Hepatocyte (in vitro differentiated cells): ENCODE data around the gene ZNF746. TPM values are rescaled to one million over a fixed set of nuclear protein-coding genes. Genes with fewer than 3 reads are reported as not detected.

ENCODE experiments used
- DNase-seq: peaks from one replicate; pipeline ENCODE4 v3.0.0-alpha.2; 2016; ENCODE audit warnings: low spot score
- H2AFZ ChIP-seq: fragments of 200-600 bp; sonication (generic); 2 replicates; pipeline ENCODE4 v1.6.0; 2016; ENCODE audit warnings: antibody characterized with exemption, mild to moderate bottlenecking
- H3K27ac ChIP-seq: fragments of 200-600 bp; sonication (generic); 2 replicates; pipeline ENCODE4 v1.5.1; 2016; ENCODE audit warnings: mild to moderate bottlenecking
- H3K27me3 ChIP-seq: fragments of 200-600 bp; sonication (generic); 2 replicates; pipeline ENCODE4 v1.6.1; 2016
- H3K36me3 ChIP-seq: fragments of 200-600 bp; sonication (generic); replicated peaks from 2 replicates; pipeline ENCODE4 v1.5.1; 2016; ENCODE audit warnings: low read depth; ENCODE audit not compliant: insufficient read depth
- H3K4me1 ChIP-seq: fragments of 200-600 bp; sonication (generic); 2 replicates; pipeline ENCODE4 v1.5.1; 2016; ENCODE audit warnings: mild to moderate bottlenecking, moderate library complexity; ENCODE audit not compliant: insufficient read depth
- H3K4me2 ChIP-seq: fragments of 200-600 bp; sonication (generic); 2 replicates; pipeline ENCODE4 v1.6.0; 2016
- H3K4me3 ChIP-seq: fragments of 200-600 bp; sonication (generic); 2 replicates; pipeline ENCODE4 v1.5.1; 2016; ENCODE audit warnings: mild to moderate bottlenecking
- H3K79me2 ChIP-seq: fragments of 200-600 bp; sonication (generic); 2 replicates; pipeline ENCODE4 v1.6.0; 2017; ENCODE audit warnings: mild to moderate bottlenecking
- H3K9me2 ChIP-seq: fragments of 200-600 bp; sonication (generic); replicated peaks from 2 replicates; pipeline ENCODE4 v1.6.0; 2017; ENCODE audit warnings: mild to moderate bottlenecking; ENCODE audit not compliant: insufficient read depth
- H3K9me3 ChIP-seq: fragments of 200-600 bp; sonication (generic); 2 replicates; pipeline ENCODE4 v1.5.1; 2016; ENCODE audit warnings: low read depth, mild to moderate bottlenecking
- H4K20me1 ChIP-seq: fragments of 200-600 bp; sonication (generic); 2 replicates; pipeline ENCODE4 v1.6.0; 2016; ENCODE audit warnings: mild to moderate bottlenecking; ENCODE audit not compliant: insufficient read depth, poor library complexity, severe bottlenecking
- EZH2 ChIP-seq: fragments of 200-600 bp; sonication (generic); IDR thresholded peaks from 2 replicates; pipeline ENCODE4 v1.6.1; 2016; ENCODE audit warnings: antibody characterized with exemption, mild to moderate bottlenecking, borderline replicate concordance
- EZH2phosphoT487 ChIP-seq: fragments of 200-600 bp; sonication (generic); IDR thresholded peaks from one replicate; pipeline ENCODE4 v1.6.1; 2018; ENCODE audit warnings: antibody characterized with exemption, mild to moderate bottlenecking, low read depth, moderate library complexity; ENCODE audit not compliant: unreplicated experiment, severe bottlenecking
- WGBS: methylation state at CpG from one replicate; pipeline ENCODE4 v1.1.6; 2016; ENCODE audit warnings: low lambda C conversion rate; ENCODE audit errors: missing lambda C conversion rate; 5-methylcytosine and 5-hydroxymethylcytosine counted together
- polyA plus RNA-seq: library from polyadenylated mRNA; unstranded; fragments of >200 nt; fragmentation: Nextera tagmentation; extraction: Ambion mirVana; gene quantifications from 2 replicates; pipeline ENCODE4 v1.2.1, GENCODE V29; 2016
- total RNA-seq: library from RNA; depleted of rRNA; stranded (reverse); fragments of >200 nt; gene quantifications from 2 replicates; pipeline ENCODE4 v1.2.3, GENCODE V29; 2014
- TF ChIP-seq, protein P1 (sequence below): fragments of 200-600 bp; sonication (generic); IDR thresholded peaks from 2 replicates; pipeline ENCODE4 v1.5.1; 2016; ENCODE audit warnings: antibody characterized with exemption, mild to moderate bottlenecking; ENCODE audit not compliant: poor library complexity

The ZNF746 gene
- total and polyA plus RNA-seq, 2 experiments from 2014 or later: 12.2 to 15.6 TPM

DNA sequence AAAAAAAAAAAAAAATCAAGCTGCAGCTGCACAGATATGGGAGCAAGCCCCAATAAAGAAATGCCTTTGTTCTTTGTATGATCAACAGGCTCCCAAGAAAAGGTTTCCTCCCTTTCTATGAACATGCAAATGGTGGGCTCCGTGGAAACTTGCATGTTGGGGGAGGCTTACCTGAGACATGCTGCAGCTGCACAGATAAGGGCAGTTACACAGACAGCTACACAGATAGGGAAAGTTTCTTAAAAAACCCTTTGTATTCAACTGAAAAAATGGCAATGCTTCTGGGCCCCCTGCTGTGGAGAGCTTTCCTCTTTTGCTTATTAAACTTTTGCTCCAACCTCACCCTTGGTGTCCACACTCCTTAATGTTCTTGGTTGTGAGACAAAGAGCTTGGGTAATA is 29.8 kb upstream of the ZNF746 start:
- TF ChIP-seq, protein P1, sequence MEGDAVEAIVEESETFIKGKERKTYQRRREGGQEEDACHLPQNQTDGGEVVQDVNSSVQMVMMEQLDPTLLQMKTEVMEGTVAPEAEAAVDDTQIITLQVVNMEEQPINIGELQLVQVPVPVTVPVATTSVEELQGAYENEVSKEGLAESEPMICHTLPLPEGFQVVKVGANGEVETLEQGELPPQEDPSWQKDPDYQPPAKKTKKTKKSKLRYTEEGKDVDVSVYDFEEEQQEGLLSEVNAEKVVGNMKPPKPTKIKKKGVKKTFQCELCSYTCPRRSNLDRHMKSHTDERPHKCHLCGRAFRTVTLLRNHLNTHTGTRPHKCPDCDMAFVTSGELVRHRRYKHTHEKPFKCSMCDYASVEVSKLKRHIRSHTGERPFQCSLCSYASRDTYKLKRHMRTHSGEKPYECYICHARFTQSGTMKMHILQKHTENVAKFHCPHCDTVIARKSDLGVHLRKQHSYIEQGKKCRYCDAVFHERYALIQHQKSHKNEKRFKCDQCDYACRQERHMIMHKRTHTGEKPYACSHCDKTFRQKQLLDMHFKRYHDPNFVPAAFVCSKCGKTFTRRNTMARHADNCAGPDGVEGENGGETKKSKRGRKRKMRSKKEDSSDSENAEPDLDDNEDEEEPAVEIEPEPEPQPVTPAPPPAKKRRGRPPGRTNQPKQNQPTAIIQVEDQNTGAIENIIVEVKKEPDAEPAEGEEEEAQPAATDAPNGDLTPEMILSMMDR: no peak
- no peak for TF ChIP-seq EZH2
- no peak for TF ChIP-seq EZH2phosphoT487
- Histone ChIP-seq H4K20me1 (no peaks in the 10 kb centered on the region), H3K27me3 (no peaks in the 10 kb centered on the region), H3K4me2 (no peak overlapping the region), H3K4me3 (no peak overlapping the region), H3K36me3 (no peaks in the 10 kb centered on the region), H3K4me1 (no peaks in the 10 kb centered on the region), H3K79me2 (no peaks in the 10 kb centered on the region), H3K9me2 (no peaks in the 10 kb centered on the region), H2AFZ (no peak overlapping the region), H3K9me3 (peaks cover 4% of the 10 kb centered on the region), H3K27ac (no peak overlapping the region)
- no peak for DNase-seq
- 61% methylated on average over 1 of the region's 1 CpG for WGBS

DNA sequence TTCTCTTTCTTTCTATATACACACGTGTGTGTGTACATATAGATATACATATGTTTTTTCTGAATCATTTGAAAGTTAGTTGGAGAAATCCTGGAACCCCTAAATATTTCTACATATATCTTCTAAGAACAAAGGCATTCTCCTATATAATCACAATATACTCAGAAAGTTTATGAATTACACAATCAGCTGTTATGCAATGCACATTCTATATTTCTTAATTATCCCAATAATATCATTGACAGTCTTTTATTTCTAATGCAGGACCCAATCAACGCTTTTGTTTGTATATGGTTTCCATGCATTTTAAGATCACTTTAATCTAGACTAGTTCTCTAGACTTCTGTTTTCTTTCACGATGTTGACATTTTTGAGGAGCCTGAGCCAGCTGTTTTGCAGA is 27.7 kb upstream of the ZNF746 start:
- whole genome bisulfite sequencing: 83% methylated on average over 3 of the region's 3 CpGs
- TF ChIP-seq EZH2: no peak
- TF ChIP-seq, protein P1: no peak
- no peak for TF ChIP-seq EZH2phosphoT487

DNA sequence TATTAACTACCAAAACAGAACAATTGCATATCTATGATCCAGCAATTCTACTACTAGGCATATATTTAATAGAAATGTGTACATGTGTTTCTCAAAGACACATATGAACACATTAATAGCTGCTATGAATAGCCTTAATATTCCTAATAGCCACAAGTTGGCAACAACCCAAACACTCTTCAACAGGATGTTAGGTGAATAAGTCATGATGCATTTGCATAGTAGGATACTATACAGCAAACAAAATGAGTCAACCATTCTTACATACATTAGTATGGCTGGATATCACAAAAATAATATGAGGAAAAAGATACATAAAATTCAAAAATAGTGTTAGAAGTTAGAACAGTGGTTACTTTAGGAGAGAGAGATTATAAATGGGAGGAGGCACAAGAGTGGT is 26.8 kb upstream of the ZNF746 start:
- Histone ChIP-seq H3K9me2 (no peaks in the 10 kb centered on the region), H3K27me3 (no peaks in the 10 kb centered on the region), H3K27ac (no peak overlapping the region), H2AFZ (no peak overlapping the region), H3K9me3 (peaks cover under 1% of the 10 kb centered on the region), H3K4me3 (no peak overlapping the region), H3K4me1 (no peaks in the 10 kb centered on the region), H3K36me3 (no peaks in the 10 kb centered on the region), H3K4me2 (no peak overlapping the region), H4K20me1 (no peaks in the 10 kb centered on the region), H3K79me2 (no peaks in the 10 kb centered on the region)
- DNase-seq: no peak
- TF ChIP-seq, protein P1: no peak

More for the DNA sequence above, 27.7 kb upstream of the ZNF746 start:
- no peaks in the 10 kb centered on the region for H4K20me1 ChIP-seq
- no peak overlapping the region for H3K27ac ChIP-seq
- no peaks in the 10 kb centered on the region for H3K4me1 ChIP-seq
- H2AFZ ChIP-seq: no peak overlapping the region
- peaks cover 4% of the 10 kb centered on the region for H3K9me3 ChIP-seq
- no peak for DNase-seq
- no peak overlapping the region for H3K4me3 ChIP-seq
- H3K4me2 ChIP-seq: no peak overlapping the region
- no peaks in the 10 kb centered on the region for H3K36me3 ChIP-seq
- no peaks in the 10 kb centered on the region for H3K27me3 ChIP-seq
- no peaks in the 10 kb centered on the region for H3K79me2 ChIP-seq
- H3K9me2 ChIP-seq: no peaks in the 10 kb centered on the region

DNA sequence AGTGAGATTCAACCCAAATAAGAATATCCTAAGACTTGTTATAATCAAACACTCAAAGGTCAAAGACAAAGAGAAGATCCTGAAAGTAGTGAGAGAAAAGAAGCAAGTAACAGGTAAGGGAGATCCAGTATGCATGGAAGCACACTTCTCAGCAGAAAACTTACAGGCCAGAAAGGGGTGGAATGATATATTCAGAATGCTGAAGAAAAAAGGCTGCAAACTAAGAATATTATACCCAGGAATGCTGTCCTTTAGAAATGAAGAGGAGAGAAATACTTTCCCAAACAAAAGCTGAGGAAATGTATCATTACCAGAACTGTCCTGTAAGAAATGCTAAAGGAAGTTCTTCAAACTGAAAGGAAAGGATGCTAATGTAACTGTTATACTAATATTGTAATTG is 12.6 kb upstream of the ZNF746 start:
- Histone ChIP-seq H3K9me2 (no peaks in the 10 kb centered on the region), H3K36me3 (no peaks in the 10 kb centered on the region), H3K4me2 (no peak overlapping the region), H3K27ac (no peak overlapping the region), H3K4me1 (no peaks in the 10 kb centered on the region), H3K79me2 (no peaks in the 10 kb centered on the region), H3K9me3 (peaks cover 14% of the 10 kb centered on the region), H4K20me1 (no peaks in the 10 kb centered on the region), H2AFZ (no peak overlapping the region), H3K27me3 (no peaks in the 10 kb centered on the region), H3K4me3 (no peak overlapping the region)
- TF ChIP-seq EZH2: no peak
- TF ChIP-seq, protein P1: no peak
- TF ChIP-seq EZH2phosphoT487: no peak
- DNase-seq: no peak
